ENCODE results near the gene THSD4.

GRCh38 chr15:71737761-71738160 lies 622.5 kb downstream of the THSD4 start:
- TF ChIP-seq EP300 (conservative IDR thresholded peaks at IDR 0.05; ENCODE audit: poor library complexity, severe bottlenecking) (no peak), CTCF (IDR thresholded peaks at IDR 0.05; ENCODE audit: poor library complexity, severe bottlenecking) (no peak), RAD21 (conservative IDR thresholded peaks at IDR 0.05) (no peak), EZH2 (IDR thresholded peaks at IDR 0.05; ENCODE audit: borderline replicate concordance, insufficient read depth, low read length, poor library complexity, severe bottlenecking) (no peak), TAF1 (IDR thresholded peaks at IDR 0.05; ENCODE audit: low read depth) (no peak), POLR2AphosphoS5 (IDR thresholded peaks at IDR 0.05) (no peak), MXI1 (conservative IDR thresholded peaks at IDR 0.05; ENCODE audit: poor library complexity, severe bottlenecking) (no peak), SMC3 (conservative IDR thresholded peaks at IDR 0.05; ENCODE audit: poor library complexity) (no peak)

Measured in neural cell (in vitro differentiated cells).